H1 (cell line): ENCODE measurements around the gene STRIP2. TPM values are rescaled to one million over a fixed set of nuclear protein-coding genes. Genes with fewer than 3 reads are reported as not detected.

Source experiments
- CTCF ChIA-PET: fragments of 300-600 bp; sonication (Branson Sonifier 250); formaldehyde crosslinking; loops from one replicate; lab custom pipeline; 2021; ENCODE audit not compliant: partially characterized antibody; lab: Charles Lee
- POLR2A ChIA-PET: fragments of 300-600 bp; sonication (Branson Sonifier 250); formaldehyde crosslinking; loops from one replicate; lab custom pipeline; 2021; ENCODE audit warnings: inconsistent platforms; ENCODE audit not compliant: partially characterized antibody; lab: Charles Lee
- DNase-seq, 2 experiments: peaks; one replicate each; pipeline versions ENCODE4 v3.0.0 to v3.0.0-alpha.2; 2010 to 2022; ENCODE audit warnings: low spot score in 2 of 2, low read depth in 1 of 2, mixed read lengths in 1 of 2
- FAIRE-seq: peaks from 2 replicates; lab custom pipeline; 2011; peaks lifted over from hg19 to GRCh38; lab: Jason Lieb, UNC
- H2AFZ ChIP-seq: 2 replicates; pipeline ENCODE4 v1.8.1; 2012; ENCODE audit warnings: low read length, inconsistent platforms
- H2AK5ac ChIP-seq: 2 replicates; pipeline ENCODE4 v1.6.1; 2013; ENCODE audit warnings: low read depth, low read length
- H2BK120ac ChIP-seq: replicated peaks from 2 replicates; pipeline ENCODE3; 2013; ENCODE audit warnings: low read depth, low read length, inconsistent platforms
- H2BK12ac ChIP-seq: 2 replicates; pipeline ENCODE4 v1.6.1; 2013; ENCODE audit warnings: low read depth, low read length
- H2BK15ac ChIP-seq: 2 replicates; pipeline ENCODE4 v1.6.1; 2013; ENCODE audit warnings: low read length
- H2BK20ac ChIP-seq: 2 replicates; pipeline ENCODE4 v1.6.1; 2013; ENCODE audit warnings: low read length
- H2BK5ac ChIP-seq: 2 replicates; pipeline ENCODE4 v1.6.1; 2013; ENCODE audit warnings: low read depth, low read length
- H3K14ac ChIP-seq: 2 replicates; pipeline ENCODE4 v1.6.1; 2013; ENCODE audit warnings: inconsistent platforms; ENCODE audit not compliant: insufficient read length
- H3K18ac ChIP-seq: 2 replicates; pipeline ENCODE4 v1.6.1; 2013; ENCODE audit warnings: low read length; ENCODE audit errors: extremely low read depth
- H3K23ac ChIP-seq: 2 replicates; pipeline ENCODE4 v1.6.1; 2013; ENCODE audit warnings: inconsistent platforms; ENCODE audit not compliant: insufficient read length
- H3K23me2 ChIP-seq: 2 replicates; pipeline ENCODE4 v1.6.1; 2013; ENCODE audit warnings: low read depth, low read length
- H3K27ac ChIP-seq: 2 replicates; pipeline ENCODE4 v1.6.1; 2011; ENCODE audit warnings: low read depth, low read length, inconsistent platforms
- H3K27me3 ChIP-seq, 4 experiments: replicated peaks in 1 of 4; 1 replicate in 1 of 4; 2 replicates in 3 of 4; pipeline versions ENCODE4 v1.6.1 to v1.8.1; 2011 to 2013; ENCODE audit warnings: low read length in 3 of 4, mild to moderate bottlenecking in 3 of 4, inconsistent platforms in 2 of 4, mixed read lengths in 2 of 4, moderate library complexity in 1 of 4; ENCODE audit not compliant: control insufficient read depth in 3 of 4, insufficient read depth in 3 of 4; ENCODE audit errors: extremely low read depth in 1 of 4
- H3K36me3 ChIP-seq, 4 experiments: 2 replicates each; pipeline versions ENCODE4 v1.6.1 to v1.8.1; 2011 to 2013; ENCODE audit warnings: mild to moderate bottlenecking in 4 of 4, low read length in 3 of 4, moderate library complexity in 2 of 4, control low read depth in 1 of 4, inconsistent platforms in 1 of 4; ENCODE audit not compliant: insufficient read depth in 4 of 4, control insufficient read depth in 2 of 4
- H3K4ac ChIP-seq: replicated peaks from 2 replicates; pipeline ENCODE3; 2013; ENCODE audit warnings: low read length, low read depth, mixed read lengths, inconsistent platforms; ENCODE audit not compliant: insufficient read length
- H3K4me1 ChIP-seq, 4 experiments: replicated peaks in 1 of 4; 1 replicate in 1 of 4; 2 replicates in 3 of 4; pipeline versions ENCODE4 v1.6.1 to v1.8.1; 2011 to 2013; ENCODE audit warnings: low read length in 3 of 4, inconsistent platforms in 2 of 4, mixed read lengths in 1 of 4; ENCODE audit not compliant: insufficient read depth in 4 of 4, control insufficient read depth in 3 of 4
- H3K4me2 ChIP-seq, 2 experiments: 2 replicates each; pipeline versions ENCODE4 v1.6.1 to v1.8.1; 2011 to 2013; ENCODE audit warnings: low read depth in 2 of 2, low read length in 2 of 2, control low read depth in 1 of 2, inconsistent platforms in 1 of 2, mild to moderate bottlenecking in 1 of 2; ENCODE audit not compliant: insufficient read depth in 1 of 2
- H3K4me3 ChIP-seq, 4 experiments: fragments of 200-600, 300-600 bp in 1 of 4; sonication (generic), shearing (Covaris generic), sonication (Bioruptor Twin) in 1 of 4; 2 replicates each; pipeline versions ENCODE4 v1.5.1 to v1.8.1; 2011 to 2016; ENCODE audit warnings: low read length in 4 of 4, low read depth in 3 of 4, control low read depth in 2 of 4, inconsistent platforms in 2 of 4, mild to moderate bottlenecking in 2 of 4, mixed read lengths in 1 of 4, moderate library complexity in 1 of 4; ENCODE audit not compliant: insufficient read depth in 2 of 4; ENCODE audit errors: extremely low read depth in 1 of 4
- H3K56ac ChIP-seq: replicated peaks from 2 replicates; pipeline ENCODE3; 2013; ENCODE audit warnings: low read depth, mild to moderate bottlenecking, mixed read lengths, low read length, inconsistent platforms; ENCODE audit not compliant: insufficient read length
- H3K79me1 ChIP-seq: 2 replicates; pipeline ENCODE4 v1.6.1; 2013; ENCODE audit warnings: low read depth, low read length, control low read depth
- H3K79me2 ChIP-seq, 2 experiments: 2 replicates each; pipeline versions ENCODE4 v1.6.1 to v1.8.1; 2012 to 2013; ENCODE audit warnings: low read length in 2 of 2, mild to moderate bottlenecking in 2 of 2, inconsistent platforms in 1 of 2; ENCODE audit not compliant: insufficient read depth in 2 of 2, control insufficient read depth in 1 of 2
- H3K9ac ChIP-seq, 4 experiments: replicated peaks in 1 of 4; 1 replicate in 1 of 4; 2 replicates in 3 of 4; pipeline versions ENCODE4 v1.6.1 to v1.8.1; 2011 to 2013; ENCODE audit warnings: low read depth in 3 of 4, low read length in 3 of 4, control low read depth in 2 of 4, mild to moderate bottlenecking in 2 of 4, moderate library complexity in 2 of 4, inconsistent platforms in 1 of 4; ENCODE audit errors: extremely low read depth in 1 of 4
- H3K9me3 ChIP-seq, 2 experiments: 2 replicates each; pipeline versions ENCODE4 v1.6.1 to v1.8.1; 2012 to 2013; ENCODE audit warnings: mild to moderate bottlenecking in 2 of 2, moderate library complexity in 2 of 2, control low read depth in 1 of 2, inconsistent platforms in 1 of 2, low read depth in 1 of 2, low read length in 1 of 2, mixed read lengths in 1 of 2; ENCODE audit not compliant: insufficient read depth in 2 of 2
- H4K20me1 ChIP-seq, 2 experiments: replicated peaks in 1 of 2; 2 replicates each; pipeline versions ENCODE3 to v1.8.1; 2011 to 2013; ENCODE audit warnings: inconsistent platforms in 2 of 2, low read length in 2 of 2, mild to moderate bottlenecking in 1 of 2; ENCODE audit not compliant: insufficient read depth in 2 of 2, control insufficient read depth in 1 of 2
- H4K5ac ChIP-seq: 2 replicates; pipeline ENCODE4 v1.6.1; 2013; ENCODE audit warnings: low read length, low read depth, mixed read lengths, inconsistent platforms; ENCODE audit not compliant: insufficient read length
- H4K8ac ChIP-seq: 2 replicates; pipeline ENCODE4 v1.8.0; 2013; ENCODE audit warnings: mild to moderate bottlenecking, moderate library complexity, low read length, inconsistent platforms; ENCODE audit not compliant: insufficient read depth; ENCODE audit errors: extremely low read depth
- H4K91ac ChIP-seq: replicated peaks from 2 replicates; pipeline ENCODE3; 2013; ENCODE audit warnings: low read length, mixed read lengths, inconsistent platforms; ENCODE audit not compliant: insufficient read length
- POU5F1 ChIP-seq: IDR thresholded peaks from 2 replicates; pipeline ENCODE4 v1.6.1; 2011; ENCODE audit warnings: low read depth, mild to moderate bottlenecking, low read length, moderate library complexity
- WGBS, 2 experiments: shearing (Covaris generic) in 1 of 2; methylation state at CpG; one replicate each; pipeline versions ENCODE4 v1.1.6 to v1.1.7; 2013 to 2015; ENCODE audit warnings: low lambda C conversion rate in 2 of 2, mixed read lengths in 2 of 2, inconsistent platforms in 1 of 2, low coverage in 1 of 2, missing lambda C conversion rate in 1 of 2; ENCODE audit not compliant: insufficient replicate concordance in 2 of 2, insufficient coverage in 1 of 2, insufficient read length in 1 of 2; ENCODE audit errors: extremely low coverage in 1 of 2, missing lambda C conversion rate in 1 of 2; 5-methylcytosine and 5-hydroxymethylcytosine counted together
- polyA plus RNA-seq, 7 experiments: library from polyadenylated mRNA; depleted of rRNA in 3 of 7; stranded (reverse) in 5 of 7; unstranded in 2 of 7; fragments of >200 nt in 5 of 7; fragments of 200-250 nt in 2 of 7; gene quantifications; 1 replicate in 5 of 7; 2 replicates in 1 of 7; 4 replicates in 1 of 7; pipeline versions ENCODE4 v1.2.1 to v1.2.3, GENCODE V29; 2011 to 2013; ENCODE audit warnings: missing spikeins in 2 of 7, mixed read lengths in 2 of 7
- total RNA-seq: library from RNA; stranded (reverse); fragmentation: NEBNext Ultra II Directional; extraction: Animal tissue kit (Norgen Biotek cat#: 25700); gene quantifications from 2 replicates; pipeline ENCODE4 v1.2.1, GENCODE V29; 2021

The STRIP2 gene
- total and polyA plus RNA-seq, 2 of the 8 experiments (the other 6 are each of a cell fraction or from before 2014, with no cell fraction given) = 5.3 to 8.2 TPM

DNA sequence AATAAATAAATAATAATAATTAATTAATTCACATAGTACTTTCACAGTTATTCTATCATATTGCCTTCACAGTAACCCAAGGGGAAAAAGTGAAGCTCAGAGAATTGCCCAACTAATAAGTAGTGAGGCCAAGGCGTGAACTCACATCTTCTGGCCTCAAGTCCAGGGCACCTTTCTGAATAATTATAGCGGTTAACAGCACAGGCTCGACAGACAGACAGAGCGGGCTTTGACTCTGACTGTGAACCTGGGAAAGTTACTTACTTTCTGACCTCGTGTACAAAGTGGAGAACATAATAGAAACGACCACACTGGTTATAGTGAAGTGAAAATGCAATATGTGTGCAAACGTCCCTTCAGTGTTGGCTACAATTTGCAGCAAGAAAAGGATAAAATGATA lies 62.4 kb downstream of the STRIP2 start:
- CTCF ChIA-PET = interaction anchor here (1.0 to 1.9 kb wide), 6 partner anchors 11 to 333 kb away, joined by 3 to 6 read pairs (median 4); no protein-coding TSS in a partner anchor
- H3K4me2 ChIP-seq = no peak overlapping the region

More for the DNA sequence above, 62.4 kb downstream of the STRIP2 start:
- no peak overlapping the region for H3K9ac ChIP-seq
- TF ChIP-seq POU5F1 = no peak
- no peak overlapping the region for H3K27ac ChIP-seq
- H2AFZ ChIP-seq = no peak overlapping the region
- H3K4me1 ChIP-seq = no peaks in the 10 kb centered on the region
- H3K79me2 ChIP-seq = no peaks in the 10 kb centered on the region
- no peak overlapping the region for H3K23ac ChIP-seq
- H3K79me1 ChIP-seq = no peaks in the 10 kb centered on the region
- H3K23me2 ChIP-seq = no peaks in the 10 kb centered on the region
- no peak overlapping the region for H3K14ac ChIP-seq
- POLR2A ChIA-PET = no interaction called here
- H3K27me3 ChIP-seq = peaks cover 0 to 8% (median 2%) of the 10 kb centered on the region in 4 experiments; a peak in 4 of 7 replicates
- no peak overlapping the region for H2BK5ac ChIP-seq
- H4K5ac ChIP-seq = no peak overlapping the region
- H3K36me3 ChIP-seq = no peaks in the 10 kb centered on the region
- H3K4me3 ChIP-seq = no peak overlapping the region
- no peak for FAIRE-seq
- WGBS, 2 experiments = 74% methylated on average over 7 of the region's 7 CpGs; no CpG with 5 or more reads in 1 of the 2 experiments
- H3K18ac ChIP-seq = no peak overlapping the region
- no peak overlapping the region for H2AK5ac ChIP-seq
- H4K8ac ChIP-seq = no peak overlapping the region
- H3K4ac ChIP-seq = no peak overlapping the region
- H4K91ac ChIP-seq = no peak overlapping the region
- H4K20me1 ChIP-seq = no peaks in the 10 kb centered on the region
- H2BK15ac ChIP-seq = no peak overlapping the region
- H3K56ac ChIP-seq = no peak overlapping the region
- peak in 1 of 2 experiments; percentile 23 for DNase-seq
- H2BK120ac ChIP-seq = no peak overlapping the region
- no peak overlapping the region for H2BK12ac ChIP-seq
- H3K9me3 ChIP-seq = no peaks in the 10 kb centered on the region
- no peak overlapping the region for H2BK20ac ChIP-seq
